HG03521 (cell line): ENCODE results near the gene CFB.
A peak's percentile ranks its signal among the peaks of the same experiment; 100 is the strongest.
"Not testable (repeated sequence)": the region's sequence is repeated elsewhere in the genome, so short reads cannot be mapped to it uniquely, and the experiment has no call there.

ENCODE experiments used
- ATAC-seq: cut with Tn5 transposase; IDR thresholded peaks from one replicate; pipeline ENCODE4 v1.9.1; 2021; ENCODE audit warnings: mild to moderate bottlenecking, moderate library complexity; ENCODE audit not compliant: unreplicated experiment

Gene CFB

DNA sequence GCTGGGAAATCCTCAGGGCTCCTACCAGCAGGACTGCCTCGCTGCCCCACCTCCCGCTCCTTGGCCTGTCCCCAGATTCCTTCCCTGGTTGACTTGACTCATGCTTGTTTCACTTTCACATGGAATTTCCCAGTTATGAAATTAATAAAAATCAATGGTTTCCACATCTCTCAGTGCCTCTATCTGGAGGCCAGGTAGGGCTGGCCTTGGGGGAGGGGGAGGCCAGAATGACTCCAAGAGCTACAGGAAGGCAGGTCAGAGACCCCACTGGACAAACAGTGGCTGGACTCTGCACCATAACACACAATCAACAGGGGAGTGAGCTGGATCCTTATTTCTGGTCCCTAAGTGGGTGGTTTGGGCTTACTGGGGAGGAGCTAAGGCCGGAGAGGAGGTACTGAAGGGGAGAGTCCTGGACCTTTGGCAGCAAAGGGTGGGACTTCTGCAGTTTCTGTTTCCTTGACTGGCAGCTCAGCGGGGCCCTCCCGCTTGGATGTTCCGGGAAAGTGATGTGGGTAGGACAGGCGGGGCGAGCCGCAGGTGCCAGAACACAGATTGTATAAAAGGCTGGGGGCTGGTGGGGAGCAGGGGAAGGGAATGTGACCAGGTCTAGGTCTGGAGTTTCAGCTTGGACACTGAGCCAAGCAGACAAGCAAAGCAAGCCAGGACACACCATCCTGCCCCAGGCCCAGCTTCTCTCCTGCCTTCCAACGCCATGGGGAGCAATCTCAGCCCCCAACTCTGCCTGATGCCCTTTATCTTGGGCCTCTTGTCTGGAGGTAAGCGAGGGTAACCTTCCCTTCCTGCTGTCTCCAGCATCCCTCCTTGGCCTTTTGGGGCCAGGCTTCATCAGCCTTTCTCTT lies at the start of gene CFB:
TSS of gene CFB (plus strand) at position 589 of the 863 bp plus-strand sequence. CDS start at position 716, 127 bp downstream.
- no peak for ATAC-seq

DNA sequence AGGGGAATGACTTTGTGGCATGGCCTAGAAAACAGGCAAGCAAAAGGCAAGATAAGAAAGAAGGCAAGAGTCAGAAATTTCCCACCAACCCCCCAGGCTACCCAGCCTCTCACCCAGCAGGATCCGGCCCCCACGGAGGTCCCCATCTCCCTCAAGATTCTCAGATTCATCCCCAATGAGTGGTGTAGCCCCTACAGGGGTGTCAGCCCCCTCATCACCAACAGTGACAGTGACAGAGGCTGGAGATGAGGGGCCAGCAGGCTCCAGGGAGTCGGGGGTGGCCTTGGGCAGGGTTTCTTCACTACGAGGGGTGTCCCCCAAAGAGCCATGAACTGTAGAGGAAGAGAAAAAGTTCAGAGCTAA lies 49.4 kb upstream of the CFB start:
- ATAC-seq, result no peak

DNA sequence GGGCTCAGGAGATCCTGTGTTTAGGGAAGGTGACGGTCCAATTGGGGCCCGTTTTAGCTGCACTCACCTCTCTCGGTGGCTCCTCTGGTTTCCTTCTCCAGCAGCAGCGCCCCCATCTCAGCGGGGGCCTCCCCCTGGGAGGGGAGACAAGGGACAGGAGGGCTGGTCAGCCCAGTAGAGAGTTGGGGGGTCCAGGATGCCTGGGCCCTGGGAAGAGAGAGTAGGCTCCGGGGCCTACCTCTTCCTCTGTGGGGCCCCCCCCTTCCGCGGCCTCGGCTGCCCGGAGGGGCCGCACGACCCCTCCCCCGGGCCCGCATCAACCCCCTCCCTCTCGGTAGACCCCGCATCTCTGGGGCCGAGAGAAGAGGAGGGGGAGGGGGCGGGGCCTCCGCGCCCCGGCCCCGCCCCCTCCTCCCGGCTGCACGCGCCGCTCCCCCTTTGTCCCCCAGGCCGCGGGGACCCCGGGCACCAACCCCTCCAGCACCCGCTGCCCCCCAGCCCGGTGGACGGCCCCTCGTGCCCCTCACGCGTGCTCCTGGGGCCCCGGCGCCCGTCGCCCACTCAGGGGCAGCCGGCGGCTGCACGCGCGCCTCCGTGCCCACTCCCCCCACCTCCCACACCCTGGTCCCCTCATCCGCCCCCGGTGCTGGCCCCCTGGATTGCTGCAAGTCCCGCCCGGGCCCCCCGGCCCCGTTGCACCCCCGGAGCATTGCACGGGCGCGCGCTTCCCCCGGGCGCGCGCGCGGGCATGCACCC lies 48.9 kb upstream of the CFB start:
- ATAC-seq, result no peak

DNA sequence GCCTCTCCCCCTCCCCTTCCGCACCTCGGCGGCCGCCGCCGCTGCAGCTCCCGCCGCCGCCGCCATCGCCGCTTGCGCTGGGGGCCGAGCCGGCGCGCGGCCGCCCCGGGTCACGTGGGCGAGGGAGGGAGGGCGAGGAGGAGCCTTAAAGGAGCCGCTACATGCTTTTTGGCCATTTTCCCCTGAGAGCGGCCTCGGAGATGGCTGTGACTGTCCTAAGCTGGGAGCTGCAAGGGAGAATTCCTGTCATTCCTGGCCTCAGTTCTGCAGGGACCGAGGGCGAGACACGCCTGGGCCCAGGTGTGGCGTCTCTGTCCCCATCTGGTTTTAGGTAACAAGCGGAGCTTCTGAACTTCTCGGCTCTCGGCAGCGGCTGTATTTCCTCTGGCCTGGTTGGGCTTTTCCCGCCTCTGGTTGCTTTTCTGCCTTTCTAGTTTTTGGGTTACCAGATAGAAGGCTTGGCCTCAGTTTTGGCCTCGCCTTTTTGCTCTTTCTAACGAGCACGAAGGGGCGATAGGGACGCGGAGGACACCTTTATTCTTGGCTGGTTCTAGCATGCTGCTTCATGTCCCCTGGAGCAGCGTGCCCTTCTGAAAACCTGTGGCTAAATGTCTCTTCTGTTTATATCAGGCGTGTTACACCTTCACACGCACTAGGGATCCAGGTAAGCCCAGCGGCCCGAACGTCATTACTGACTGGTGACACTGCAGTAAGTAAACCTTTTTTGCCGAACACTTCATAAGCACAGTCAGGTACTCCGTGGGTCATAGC lies 48.1 kb upstream of the CFB start, which contains the start of gene EHMT2:
TSS of gene EHMT2 (minus strand) at position 87 of the 771 bp plus-strand sequence. CDS start at position 66, 21 bp downstream.
- peak; percentile 59 for ATAC-seq

DNA sequence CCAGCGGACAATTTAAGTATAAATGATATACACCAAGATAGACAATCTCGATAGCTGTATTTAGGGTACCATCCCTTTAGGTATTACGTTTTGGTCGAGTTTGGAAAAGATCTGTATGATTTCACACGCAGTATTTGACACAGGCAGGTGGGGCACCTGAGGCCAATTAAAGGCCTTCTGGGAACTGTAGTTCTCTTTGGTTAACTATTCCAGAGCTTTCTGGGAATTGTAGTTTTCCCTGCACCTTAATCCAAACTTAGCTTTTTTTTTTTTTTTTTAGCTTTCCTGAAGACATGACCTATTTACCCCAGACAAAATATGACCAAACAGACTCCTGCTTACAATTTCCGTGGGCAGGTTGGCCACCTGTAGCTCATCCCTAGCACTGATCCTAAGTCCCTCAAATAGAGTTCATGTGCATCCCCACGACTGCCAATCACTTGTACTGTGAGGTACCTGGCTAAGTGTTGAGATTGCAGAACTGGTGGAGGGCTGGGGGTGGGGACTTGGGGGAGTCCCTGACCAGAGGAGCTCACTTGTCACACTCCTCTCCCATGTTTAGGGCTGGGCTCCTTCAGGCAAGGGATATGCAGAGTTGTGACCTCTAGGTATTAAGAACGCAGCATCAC lies 47.4 kb upstream of the CFB start:
- ATAC-seq, result no peak

DNA sequence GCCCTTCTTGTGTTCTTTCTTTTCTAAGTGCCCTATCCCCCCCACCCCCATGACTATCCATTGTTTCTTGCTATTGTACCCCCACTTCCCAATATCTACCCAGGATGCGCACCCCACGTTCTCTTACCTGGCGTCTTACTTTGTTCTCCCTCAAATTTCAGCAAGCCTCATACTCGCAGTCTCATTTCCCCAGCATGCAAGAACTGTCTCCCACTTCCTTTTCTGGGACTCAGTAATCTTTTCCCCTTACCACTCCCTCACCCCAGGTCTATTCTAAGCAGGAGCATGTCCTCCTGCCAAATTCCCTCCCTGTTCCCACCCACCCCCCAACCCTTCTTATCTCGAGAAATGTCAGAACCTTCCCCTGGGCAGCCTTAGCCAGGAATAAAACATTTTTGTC lies 46.7 kb upstream of the CFB start:
- ATAC-seq, result no peak

DNA sequence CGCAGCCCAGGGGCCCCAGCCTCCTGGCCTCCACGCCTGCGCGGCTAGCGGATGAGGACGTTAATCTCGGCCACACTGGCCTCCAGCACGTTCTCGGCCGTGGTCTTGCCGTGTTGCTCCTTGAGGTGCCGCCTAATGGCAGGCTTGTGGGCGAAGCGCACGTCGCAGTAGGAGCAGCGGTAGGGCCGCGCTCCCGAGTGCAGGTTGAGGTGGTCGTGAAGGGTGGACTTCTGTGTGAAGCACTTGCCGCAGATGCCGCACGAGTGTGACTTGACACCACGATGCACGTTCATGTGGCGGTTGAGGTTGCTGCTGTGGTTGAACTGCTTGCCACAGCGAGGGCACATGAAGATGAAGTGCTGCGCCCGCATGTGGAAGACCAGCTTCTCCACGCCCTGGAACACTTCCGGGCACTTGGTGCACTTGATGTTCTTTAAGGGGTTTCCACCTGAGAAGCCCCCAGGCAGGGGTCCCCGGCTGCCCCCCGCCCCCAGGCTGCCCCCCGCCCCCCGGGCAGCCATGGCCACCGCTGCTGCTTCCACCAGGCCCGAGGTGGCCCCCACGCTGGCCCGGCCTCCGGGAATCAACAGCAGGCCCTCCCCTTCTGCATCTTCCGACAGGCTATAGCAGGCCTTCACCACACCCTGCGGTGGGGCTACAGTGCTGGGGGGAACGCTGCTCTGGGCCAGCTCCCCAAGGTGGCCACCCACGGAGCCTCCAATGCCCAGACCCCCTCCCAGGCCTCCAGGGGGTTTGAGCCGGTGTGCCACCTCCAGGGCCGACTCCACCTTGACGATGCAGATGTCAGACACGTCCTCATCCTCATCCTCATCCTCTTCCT lies 45.8 kb upstream of the CFB start:
- no peak for ATAC-seq

DNA sequence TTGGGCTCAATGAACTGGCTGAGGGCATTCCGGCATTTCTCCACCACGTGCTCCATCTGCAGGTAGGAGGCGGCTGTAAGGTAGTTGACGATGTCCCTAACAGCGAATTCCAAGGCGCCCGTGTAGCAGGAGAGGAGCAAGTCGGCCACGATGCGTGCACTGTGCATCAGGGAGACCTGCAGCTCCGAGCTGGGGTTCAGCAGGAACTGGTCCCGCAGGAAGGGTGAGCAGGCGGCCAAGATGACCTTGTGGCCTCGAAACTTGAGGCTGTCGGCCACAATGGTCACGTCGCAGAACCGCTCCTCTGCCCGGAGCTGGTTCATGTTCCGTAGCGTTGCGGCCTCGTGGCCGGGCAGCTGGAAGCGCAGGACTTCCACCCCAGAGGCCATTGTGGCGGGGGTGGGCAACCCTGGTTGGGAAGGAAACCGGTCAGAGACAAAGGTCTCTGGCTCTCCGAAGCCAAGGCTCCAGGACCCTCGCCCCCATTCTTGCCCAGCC lies 44.9 kb upstream of the CFB start:
- no peak for ATAC-seq

DNA sequence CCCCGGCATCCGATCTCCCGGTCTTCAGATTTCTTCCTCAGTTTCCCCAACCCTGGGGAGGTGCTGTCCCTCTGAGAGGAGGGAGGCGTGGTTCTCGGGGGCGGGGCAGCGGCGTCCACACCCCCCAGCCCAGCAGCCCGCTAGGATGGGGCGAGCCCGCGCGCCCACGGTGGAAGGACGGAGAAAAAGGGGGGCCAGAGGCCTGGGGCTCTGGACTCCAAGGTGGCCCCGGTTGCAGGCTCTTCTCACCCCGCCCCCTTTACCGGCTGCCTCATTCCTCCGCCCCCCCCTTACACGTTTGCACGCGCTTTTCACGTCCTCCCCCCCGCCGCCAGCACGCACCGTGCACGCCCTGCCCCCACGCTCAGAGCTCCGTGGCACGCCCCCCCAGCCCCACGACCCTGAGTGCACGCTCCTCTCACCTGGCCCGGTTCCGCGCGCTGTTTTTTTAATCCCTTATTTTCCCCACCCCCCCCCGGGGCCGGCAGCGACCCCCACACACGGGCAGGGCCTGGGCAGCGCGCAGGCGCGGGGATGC lies 44.4 kb upstream of the CFB start:
- no peak for ATAC-seq

DNA sequence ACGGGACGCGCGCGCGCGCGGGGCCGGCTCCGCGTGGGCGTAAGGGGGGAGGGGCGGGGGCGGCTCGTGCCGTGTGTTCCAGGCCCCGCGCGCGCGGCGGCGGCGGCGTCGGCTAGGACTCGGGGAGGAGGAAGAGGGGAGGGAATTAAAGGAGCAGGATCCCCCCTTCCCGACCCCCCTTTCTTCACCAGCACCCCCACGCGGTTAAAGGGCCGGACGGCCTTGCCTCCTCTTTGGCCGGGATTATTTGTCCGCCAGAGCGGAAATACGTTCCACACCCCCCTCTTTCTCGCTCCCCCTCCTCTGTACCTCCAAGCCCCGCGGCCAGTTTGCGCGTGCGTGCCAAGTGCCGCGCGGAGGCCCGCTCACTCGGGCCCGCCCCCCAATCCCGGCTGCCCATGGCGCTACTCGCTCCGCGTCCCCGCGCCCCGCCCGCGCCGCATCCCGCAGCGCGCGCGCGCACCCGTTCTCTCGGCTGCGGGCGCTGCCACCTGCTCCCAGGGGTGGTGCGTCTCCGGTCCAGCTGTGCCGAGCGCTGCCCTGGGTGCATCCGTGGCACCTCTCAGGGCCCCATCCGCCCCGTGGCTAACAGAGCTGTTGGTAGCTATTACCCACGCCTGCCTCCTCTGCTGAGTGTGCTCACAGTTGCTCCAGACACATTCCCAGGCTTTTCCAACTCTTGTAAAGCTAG lies 43.8 kb upstream of the CFB start, which contains the start of gene ZBTB12:
TSS of gene ZBTB12 (minus strand) at position 134 of the 691 bp plus-strand sequence. CDS start 781 bp downstream, outside the sequence.
- peak; percentile 56 for ATAC-seq

DNA sequence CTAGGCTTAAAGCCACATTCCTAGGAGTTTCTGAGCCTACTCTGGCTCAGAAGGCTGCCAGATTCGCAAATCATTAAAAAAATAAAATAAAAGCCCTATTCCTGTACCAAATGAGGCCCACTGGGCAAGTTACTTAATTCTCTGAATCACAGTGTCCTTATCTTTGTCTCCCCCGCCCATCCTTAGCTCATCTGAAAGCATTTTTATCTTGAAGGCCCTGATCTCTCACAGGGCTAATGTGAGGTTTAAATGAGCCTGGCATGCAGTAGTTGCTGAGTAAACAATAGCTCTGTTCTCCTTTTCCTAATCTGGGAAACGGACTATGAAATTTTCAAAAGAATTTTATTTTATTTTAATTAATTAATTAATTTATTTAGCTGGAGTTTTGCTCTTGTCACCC lies 41.9 kb upstream of the CFB start:
- ATAC-seq, result no peak

DNA sequence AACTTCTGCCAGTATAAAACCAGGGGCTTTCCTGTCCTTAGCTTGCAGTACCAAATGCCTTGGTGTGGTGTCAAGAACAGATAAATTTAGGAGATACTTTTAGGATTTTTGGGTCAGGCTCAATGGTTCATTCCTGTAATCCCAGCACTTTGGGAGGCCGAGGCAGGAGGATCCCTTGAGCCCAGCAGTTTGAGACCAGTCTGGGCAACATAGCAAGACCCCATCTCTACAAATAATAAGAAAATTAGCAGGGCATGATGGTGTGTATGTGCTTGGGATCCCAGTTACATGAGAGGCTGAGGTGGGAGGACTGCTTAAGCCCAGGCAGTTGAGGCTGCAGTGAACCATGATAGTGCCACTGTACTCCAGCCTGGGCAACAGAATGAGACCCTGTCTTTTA lies 40.9 kb upstream of the CFB start:
- ATAC-seq, result no peak

DNA sequence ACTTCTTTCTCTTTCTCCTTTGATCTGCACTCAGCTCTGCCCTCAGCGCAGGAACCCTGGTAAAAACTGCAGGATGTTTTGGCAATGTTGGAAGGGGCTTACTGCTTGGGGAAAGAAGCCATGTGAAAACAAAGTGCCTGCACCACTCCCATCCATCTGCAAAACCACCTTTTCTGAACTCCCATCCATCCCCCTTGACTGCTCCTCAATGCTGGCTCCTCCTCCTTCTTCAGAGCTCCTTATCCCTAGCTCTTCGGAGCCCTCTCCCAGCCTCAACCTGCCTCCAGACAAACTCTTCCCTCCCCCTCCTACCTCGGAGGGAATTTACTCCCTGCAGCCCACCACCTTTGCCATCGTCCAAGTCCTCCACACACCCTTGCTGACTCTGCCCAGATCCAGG lies 39.8 kb upstream of the CFB start:
- no peak for ATAC-seq

DNA sequence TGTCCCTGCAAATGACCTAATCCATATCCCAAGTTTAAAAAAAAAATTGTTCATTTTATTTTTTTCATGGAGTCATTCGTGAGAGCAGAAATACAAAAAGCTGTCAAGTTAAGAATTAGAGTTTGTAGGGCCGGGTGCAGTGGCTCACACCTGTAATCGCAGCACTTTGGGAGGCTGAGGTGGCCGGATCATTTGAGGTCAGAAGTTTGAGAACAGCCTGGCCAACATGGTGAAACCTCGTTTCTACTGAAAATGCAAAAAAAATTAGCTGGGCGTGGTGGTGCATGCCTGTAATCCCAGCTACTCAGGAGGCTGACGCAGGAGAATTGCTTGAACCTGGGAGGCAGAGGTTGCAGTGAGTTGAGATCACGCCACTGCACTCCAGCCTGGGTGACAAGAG lies 39.2 kb upstream of the CFB start:
- not testable (repeated sequence) for ATAC-seq

DNA sequence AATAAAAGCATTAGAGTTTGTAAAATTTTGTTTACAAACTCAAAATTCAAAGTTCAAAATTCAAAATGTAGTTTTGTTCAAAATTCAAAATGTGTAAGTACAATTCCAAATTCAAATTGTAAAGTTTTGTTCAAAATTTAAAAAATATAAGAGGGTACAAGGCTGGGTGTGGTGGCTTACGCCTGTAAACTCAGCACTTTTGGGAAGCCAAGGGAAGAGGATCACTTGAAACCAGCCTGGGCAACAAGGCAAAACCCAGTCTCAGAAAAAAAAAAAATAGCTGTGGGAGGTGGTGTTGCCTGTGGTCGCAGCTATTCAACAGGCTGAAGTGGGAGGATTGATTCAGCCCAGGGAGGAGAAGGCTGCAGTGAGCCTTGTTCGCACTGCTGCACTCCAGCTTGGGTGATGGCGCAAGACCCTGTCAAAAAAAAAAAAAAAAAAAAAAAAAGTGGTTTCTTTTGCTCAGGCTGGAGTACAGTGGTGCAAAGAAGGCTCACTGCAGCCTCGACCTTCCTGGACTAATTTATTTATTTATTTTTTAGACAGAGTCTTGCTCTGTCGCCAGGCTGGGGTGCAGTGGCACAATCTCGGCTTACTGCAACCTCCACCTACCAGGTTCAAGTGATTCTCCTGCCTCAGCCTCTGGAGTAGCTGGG lies 38.6 kb upstream of the CFB start:
- no peak for ATAC-seq

DNA sequence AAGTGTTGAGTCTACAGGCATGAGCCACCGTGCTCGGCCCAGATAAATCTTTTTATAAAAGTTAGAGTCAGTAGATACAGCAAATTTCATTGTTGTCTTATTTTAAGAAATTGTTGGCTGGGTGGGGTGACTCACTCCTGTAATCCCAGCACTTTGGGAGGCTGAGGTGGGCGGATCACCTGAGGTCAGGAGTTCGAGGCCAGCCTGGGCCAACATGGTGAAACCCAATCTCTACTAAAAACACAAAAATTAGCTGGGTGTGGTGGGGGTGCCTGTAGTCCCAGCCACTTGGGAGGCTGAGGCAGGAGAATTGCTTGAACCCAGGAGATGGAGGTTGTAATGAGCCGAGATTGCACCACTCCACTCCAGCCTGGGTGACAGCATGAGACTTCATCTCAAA lies 37.6 kb upstream of the CFB start:
- not testable (repeated sequence) for ATAC-seq

DNA sequence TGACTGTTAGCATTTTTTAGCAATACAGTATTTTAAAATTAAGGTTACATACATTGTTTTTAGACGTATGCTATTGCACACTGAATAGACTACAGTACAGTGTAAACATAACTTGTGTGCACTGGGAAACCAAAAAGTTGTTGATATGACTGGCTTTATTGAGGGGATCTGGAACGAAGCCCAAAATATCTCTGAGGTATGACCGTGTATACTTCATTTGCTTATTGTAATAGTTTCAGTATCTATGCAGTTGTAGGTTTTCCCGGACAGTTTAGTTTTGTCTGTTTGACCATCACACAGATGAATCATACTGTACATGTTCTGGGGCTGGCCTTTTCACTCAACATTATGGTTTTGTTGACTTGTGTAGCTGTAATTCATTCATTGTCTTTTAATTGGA lies 37.1 kb upstream of the CFB start:
- peak; percentile 80 for ATAC-seq

DNA sequence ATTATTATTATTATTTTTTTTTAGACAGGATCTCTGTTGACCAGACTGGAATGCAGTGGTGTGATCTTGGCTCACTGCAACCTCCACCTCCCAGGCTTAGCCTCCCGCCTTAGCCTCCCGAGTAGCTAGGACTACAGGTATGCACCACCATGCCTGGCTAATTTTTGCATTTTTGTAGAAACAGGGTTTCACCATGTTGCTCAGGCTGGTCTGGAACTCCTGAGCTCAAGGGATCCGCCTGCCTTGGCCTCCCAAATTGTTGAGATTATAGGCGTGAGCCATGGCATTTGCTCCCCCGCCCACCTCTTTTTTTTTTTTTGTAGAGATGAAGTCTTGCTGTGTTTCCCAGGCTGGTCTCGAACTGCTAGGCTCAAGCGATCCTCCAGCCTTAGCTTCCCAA lies 36.6 kb upstream of the CFB start:
- ATAC-seq, result not testable (repeated sequence)
